ENCODE results near the gene MAFF.

The MAFF gene

DNA sequence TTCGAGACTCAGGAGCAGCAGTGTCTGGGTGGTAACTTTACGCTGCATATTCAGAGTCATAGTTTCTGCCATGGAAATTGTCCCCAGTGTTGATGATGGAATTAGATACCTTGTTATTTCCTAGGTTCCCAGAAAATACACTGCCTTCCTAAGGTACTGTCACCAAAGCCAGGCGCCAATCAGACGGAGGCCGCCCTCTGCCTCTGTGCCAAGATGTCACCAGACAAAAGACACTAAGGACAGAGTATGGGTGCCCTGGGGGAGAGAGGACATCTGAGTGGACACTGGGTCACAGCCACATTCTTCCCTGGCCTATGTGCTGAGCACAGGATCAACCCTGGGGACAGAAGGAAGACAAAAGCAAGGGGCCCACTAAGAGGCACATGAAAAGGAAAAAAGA lies 31.3 kb upstream of the MAFF start:
- no peak overlapping the region for H3K4me3 ChIP-seq (ENCODE audit: low read length)
- no peaks in the 10 kb centered on the region for H3K9me3 ChIP-seq (ENCODE audit: control insufficient read depth, insufficient read depth, low read length)
- no peaks in the 10 kb centered on the region for H3K27me3 ChIP-seq (ENCODE audit: control insufficient read depth, low read length)
- H3K79me2 ChIP-seq (ENCODE audit: control insufficient read depth, low read length) = no peaks in the 10 kb centered on the region
- TF ChIP-seq EZH2phosphoT487 (IDR thresholded peaks at IDR 0.05; ENCODE audit: borderline replicate concordance, low read length) = no peak
- TF ChIP-seq, protein P1, sequence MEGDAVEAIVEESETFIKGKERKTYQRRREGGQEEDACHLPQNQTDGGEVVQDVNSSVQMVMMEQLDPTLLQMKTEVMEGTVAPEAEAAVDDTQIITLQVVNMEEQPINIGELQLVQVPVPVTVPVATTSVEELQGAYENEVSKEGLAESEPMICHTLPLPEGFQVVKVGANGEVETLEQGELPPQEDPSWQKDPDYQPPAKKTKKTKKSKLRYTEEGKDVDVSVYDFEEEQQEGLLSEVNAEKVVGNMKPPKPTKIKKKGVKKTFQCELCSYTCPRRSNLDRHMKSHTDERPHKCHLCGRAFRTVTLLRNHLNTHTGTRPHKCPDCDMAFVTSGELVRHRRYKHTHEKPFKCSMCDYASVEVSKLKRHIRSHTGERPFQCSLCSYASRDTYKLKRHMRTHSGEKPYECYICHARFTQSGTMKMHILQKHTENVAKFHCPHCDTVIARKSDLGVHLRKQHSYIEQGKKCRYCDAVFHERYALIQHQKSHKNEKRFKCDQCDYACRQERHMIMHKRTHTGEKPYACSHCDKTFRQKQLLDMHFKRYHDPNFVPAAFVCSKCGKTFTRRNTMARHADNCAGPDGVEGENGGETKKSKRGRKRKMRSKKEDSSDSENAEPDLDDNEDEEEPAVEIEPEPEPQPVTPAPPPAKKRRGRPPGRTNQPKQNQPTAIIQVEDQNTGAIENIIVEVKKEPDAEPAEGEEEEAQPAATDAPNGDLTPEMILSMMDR (IDR thresholded peaks at IDR 0.05; ENCODE audit: low read depth, low read length, poor library complexity, severe bottlenecking) = no peak
- peaks cover 10% of the 10 kb centered on the region for H3K4me1 ChIP-seq (ENCODE audit: control insufficient read depth, low read length)
- H3K9me2 ChIP-seq (replicated peaks; ENCODE audit: control insufficient read depth, low read length) = no peaks in the 10 kb centered on the region
- no peak overlapping the region for H3K27ac ChIP-seq (ENCODE audit: low read depth, low read length)
- H4K20me1 ChIP-seq (ENCODE audit: control insufficient read depth, insufficient read depth, low read depth, low read length) = no peaks in the 10 kb centered on the region
- H3F3A ChIP-seq (ENCODE audit: control insufficient read depth, insufficient read depth) = no peaks in the 10 kb centered on the region
- H3K4me2 ChIP-seq (ENCODE audit: low read length) = no peak overlapping the region
- peaks cover 6% of the 10 kb centered on the region; the same call in 1 of the 2 replicates for H3K36me3 ChIP-seq (ENCODE audit: control insufficient read depth, low read length)

DNA sequence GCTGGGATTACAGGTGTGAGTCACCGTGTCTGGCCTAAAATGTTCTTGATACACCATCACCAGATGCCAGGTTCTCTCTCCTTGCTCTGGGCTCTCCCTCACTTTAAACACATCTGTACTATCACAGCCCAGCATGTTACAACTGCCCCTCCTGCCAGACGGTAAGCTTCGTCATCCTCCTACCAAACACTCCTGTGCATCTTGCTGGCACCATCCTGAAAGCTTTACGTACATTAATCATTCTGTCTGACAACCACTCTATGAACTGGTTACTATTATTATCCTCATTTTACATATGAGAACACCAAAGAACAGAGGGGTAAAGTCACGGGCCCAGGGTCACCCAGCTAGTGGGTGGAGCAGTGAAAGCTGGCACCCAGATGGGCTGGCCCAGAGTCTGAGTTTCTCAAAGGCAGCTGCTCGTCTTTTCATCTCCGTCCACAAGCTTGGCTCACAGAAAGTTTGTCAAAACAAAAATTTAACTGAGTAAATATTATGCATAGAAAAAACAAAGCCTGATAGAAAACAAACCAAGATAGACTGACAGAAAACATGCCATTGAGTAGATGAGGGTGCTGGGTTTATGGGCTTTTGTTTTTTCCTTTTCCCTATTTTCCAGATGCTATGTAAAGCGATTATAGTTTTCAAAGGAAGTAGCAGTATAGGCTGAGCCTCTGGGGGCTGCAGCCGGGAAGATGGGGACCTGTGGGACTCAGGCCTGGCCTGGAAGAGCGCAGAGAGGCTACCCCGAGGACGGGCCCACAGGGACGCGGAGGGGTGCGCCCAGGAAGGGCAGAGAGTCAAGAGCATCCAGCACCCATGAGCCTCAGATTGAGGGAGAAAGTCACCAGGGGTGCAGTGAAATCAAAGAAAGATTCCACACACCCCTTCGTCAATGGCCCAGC lies 29.6 kb upstream of the MAFF start:
- TF ChIP-seq, protein P1 (IDR thresholded peaks at IDR 0.05; ENCODE audit: low read depth, low read length, poor library complexity, severe bottlenecking) = no peak
- TF ChIP-seq EZH2phosphoT487 (IDR thresholded peaks at IDR 0.05; ENCODE audit: borderline replicate concordance, low read length) = no peak
- H3K4me2 ChIP-seq (ENCODE audit: low read length) = no peak overlapping the region

DNA sequence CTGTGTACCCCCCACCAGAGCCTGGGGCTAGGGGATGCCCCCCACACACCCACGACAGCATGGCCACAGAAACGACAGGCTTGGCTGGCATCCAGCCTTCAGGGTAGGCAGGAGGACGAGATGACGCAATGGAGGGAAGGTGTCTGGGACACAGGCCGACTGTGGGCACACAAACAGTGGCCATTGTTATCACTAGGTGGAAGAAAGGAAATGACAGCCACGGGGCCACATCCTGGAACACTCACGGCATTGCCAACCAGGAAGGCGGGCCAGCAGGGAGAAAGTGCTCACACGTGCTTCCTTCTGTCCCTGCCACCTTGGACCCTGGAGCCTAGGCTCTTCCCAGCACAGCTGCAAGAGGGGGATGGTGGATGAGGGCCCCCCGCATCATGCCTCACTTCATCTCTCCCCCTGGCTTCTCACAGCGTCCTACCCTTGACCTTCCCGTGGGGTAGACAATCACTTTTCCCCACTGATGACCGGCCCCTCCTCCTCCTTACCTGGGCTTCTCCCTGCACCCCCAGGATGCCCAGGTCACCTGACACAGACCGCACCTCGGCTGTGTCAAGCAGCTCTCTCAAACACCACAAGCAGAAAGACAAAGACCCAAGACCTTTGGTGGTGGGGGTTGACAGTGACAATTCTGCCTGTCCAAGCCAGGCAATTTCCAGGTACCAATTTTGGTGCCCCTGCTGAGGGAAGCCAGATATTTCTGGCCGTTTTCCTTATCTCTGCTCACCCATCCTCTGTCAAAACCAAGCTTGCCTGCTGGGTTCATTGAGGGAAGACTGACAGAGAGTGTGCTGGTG lies 28.8 kb upstream of the MAFF start:
- no peak overlapping the region for H3K4me2 ChIP-seq (ENCODE audit: low read length)
- no peak overlapping the region for H3K27ac ChIP-seq (ENCODE audit: low read depth, low read length)
- peaks cover 15% of the 10 kb centered on the region for H3K4me1 ChIP-seq (ENCODE audit: control insufficient read depth, low read length)
- TF ChIP-seq EZH2phosphoT487 (IDR thresholded peaks at IDR 0.05; ENCODE audit: borderline replicate concordance, low read length) = no peak
- TF ChIP-seq, protein P1 (IDR thresholded peaks at IDR 0.05; ENCODE audit: low read depth, low read length, poor library complexity, severe bottlenecking) = no peak
- H3K36me3 ChIP-seq (ENCODE audit: control insufficient read depth, low read length) = peaks cover 2% of the 10 kb centered on the region; the same call in 1 of the 2 replicates
- H3K9me3 ChIP-seq (ENCODE audit: control insufficient read depth, insufficient read depth, low read length) = no peaks in the 10 kb centered on the region
- no peaks in the 10 kb centered on the region for H3F3A ChIP-seq (ENCODE audit: control insufficient read depth, insufficient read depth)
- no peak overlapping the region for H3K4me3 ChIP-seq (ENCODE audit: low read length)
- H3K79me2 ChIP-seq (ENCODE audit: control insufficient read depth, low read length) = no peaks in the 10 kb centered on the region
- H3K27me3 ChIP-seq (ENCODE audit: control insufficient read depth, low read length) = no peaks in the 10 kb centered on the region
- no peaks in the 10 kb centered on the region for H3K9me2 ChIP-seq (replicated peaks; ENCODE audit: control insufficient read depth, low read length)
- H4K20me1 ChIP-seq (ENCODE audit: control insufficient read depth, insufficient read depth, low read depth, low read length) = no peaks in the 10 kb centered on the region

More for the DNA sequence above, 29.6 kb upstream of the MAFF start:
- Histone ChIP-seq H3K4me3 (ENCODE audit: low read length) (no peak overlapping the region), H3K9me2 (replicated peaks; ENCODE audit: control insufficient read depth, low read length) (no peaks in the 10 kb centered on the region), H3K27me3 (ENCODE audit: control insufficient read depth, low read length) (no peaks in the 10 kb centered on the region), H3K79me2 (ENCODE audit: control insufficient read depth, low read length) (no peaks in the 10 kb centered on the region), H3K9me3 (ENCODE audit: control insufficient read depth, insufficient read depth, low read length) (no peaks in the 10 kb centered on the region), H3K4me1 (ENCODE audit: control insufficient read depth, low read length) (peaks cover 15% of the 10 kb centered on the region), H3F3A (ENCODE audit: control insufficient read depth, insufficient read depth) (no peaks in the 10 kb centered on the region), H3K36me3 (ENCODE audit: control insufficient read depth, low read length) (peaks cover 6% of the 10 kb centered on the region; the same call in 1 of the 2 replicates), H3K27ac (ENCODE audit: low read depth, low read length) (no peak overlapping the region), H4K20me1 (ENCODE audit: control insufficient read depth, insufficient read depth, low read depth, low read length) (no peaks in the 10 kb centered on the region)

Data from DOHH2 (cell line).